LNCaP clone FGC (cell line): ENCODE data around the gene NXPH2.

Source experiments
- DNase-seq: peaks from one replicate; pipeline ENCODE4 v3.0.0-alpha.2; 2011; ENCODE audit warnings: low read depth
- H3K4me3 ChIP-seq: 2 replicates; pipeline ENCODE4 v1.5.1; 2011; ENCODE audit warnings: mild to moderate bottlenecking, low read depth, low read length, control low read depth
- TF ChIP-seq, protein P1 (sequence below): IDR thresholded peaks from 2 replicates; pipeline ENCODE4 v1.5.1; 2012; ENCODE audit warnings: mild to moderate bottlenecking; ENCODE audit not compliant: control insufficient read depth, insufficient read depth; ENCODE audit errors: extremely low read depth

Gene NXPH2

DNA sequence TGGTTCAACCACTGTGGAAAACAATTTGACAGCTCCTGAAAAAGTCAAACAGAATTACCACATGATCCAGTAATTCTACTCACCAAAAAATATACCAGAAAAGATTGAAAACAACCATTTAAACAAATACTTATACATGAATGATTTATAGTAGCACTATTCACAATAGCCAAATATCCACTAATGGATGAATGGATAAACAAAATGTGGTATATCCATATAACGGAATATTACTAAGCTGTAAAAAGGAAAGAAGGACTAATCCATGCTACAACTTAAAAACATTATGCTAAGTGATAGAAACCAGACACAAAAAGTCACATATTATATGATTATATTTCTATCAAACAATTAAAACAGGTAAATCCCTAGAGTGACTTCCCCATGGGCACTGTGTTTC is 147.1 kb downstream of the NXPH2 start:
- TF ChIP-seq, protein P1, sequence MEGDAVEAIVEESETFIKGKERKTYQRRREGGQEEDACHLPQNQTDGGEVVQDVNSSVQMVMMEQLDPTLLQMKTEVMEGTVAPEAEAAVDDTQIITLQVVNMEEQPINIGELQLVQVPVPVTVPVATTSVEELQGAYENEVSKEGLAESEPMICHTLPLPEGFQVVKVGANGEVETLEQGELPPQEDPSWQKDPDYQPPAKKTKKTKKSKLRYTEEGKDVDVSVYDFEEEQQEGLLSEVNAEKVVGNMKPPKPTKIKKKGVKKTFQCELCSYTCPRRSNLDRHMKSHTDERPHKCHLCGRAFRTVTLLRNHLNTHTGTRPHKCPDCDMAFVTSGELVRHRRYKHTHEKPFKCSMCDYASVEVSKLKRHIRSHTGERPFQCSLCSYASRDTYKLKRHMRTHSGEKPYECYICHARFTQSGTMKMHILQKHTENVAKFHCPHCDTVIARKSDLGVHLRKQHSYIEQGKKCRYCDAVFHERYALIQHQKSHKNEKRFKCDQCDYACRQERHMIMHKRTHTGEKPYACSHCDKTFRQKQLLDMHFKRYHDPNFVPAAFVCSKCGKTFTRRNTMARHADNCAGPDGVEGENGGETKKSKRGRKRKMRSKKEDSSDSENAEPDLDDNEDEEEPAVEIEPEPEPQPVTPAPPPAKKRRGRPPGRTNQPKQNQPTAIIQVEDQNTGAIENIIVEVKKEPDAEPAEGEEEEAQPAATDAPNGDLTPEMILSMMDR = no peak
- H3K4me3 ChIP-seq = no peak overlapping the region
- DNase-seq = no peak

DNA sequence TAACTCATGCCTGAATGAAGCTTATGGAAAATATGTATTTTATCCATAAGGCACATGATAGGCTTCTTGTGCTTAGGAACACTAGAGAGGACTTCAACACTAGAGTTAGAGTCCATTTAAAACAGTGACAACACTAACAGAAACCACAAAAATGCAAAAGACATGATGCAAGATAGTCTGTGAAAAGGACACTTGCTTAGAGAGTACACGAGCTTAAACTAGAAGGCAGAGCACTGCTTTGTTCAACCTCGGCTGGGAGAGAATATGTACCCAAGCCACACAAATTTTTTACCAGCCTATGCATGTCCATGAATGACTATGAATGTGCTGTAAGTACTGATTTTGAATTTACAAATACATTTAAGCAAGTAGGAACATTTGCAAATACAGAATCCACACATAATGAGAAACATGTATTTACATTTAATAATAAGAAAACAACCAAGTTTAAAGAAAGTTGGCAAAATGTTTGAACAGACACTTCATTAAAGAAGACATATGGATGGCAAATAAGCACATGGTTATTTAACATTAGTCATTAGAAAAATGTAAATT is 148.0 kb downstream of the NXPH2 start:
- no peak for DNase-seq
- no peak overlapping the region for H3K4me3 ChIP-seq
- TF ChIP-seq, protein P1 = no peak

DNA sequence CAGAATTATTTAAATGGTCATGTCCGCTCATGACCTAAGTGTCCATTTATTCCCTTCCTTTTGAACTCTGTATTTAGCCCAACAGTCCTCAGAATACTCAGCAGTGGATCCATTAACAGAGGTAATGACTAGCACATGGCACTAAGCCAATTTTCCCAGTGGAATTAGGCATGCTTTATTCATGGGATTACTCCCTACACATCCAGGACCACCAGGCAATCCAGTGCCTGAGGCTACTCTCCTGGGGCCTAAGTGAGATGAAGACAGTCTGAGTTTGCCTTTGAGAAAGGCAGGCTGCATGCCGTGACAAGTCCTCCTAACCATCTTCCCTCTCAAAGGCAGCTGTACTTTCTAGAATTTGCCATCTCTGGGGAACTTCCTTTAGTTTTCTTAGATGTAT is 150.0 kb downstream of the NXPH2 start:
- no peak overlapping the region for H3K4me3 ChIP-seq
- TF ChIP-seq, protein P1 = no peak
- DNase-seq = no peak

DNA sequence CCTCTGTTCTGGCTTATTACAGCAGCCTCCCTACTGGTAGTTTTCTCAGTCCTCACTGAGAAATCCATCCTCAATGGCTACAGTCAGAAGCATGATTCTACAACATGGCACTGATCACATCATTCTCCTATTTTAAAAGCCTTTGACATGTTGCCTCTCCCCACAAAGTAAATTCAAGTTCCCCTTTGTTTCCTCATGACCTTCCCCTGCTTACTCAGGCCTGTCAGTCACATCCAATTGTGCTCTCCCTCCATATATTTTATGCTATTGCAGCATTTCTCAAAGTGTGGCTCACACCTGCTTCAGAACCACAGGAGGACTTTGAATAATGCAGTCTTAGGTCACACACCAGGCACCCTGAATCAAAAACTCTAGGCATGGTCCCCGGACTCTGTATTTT is 154.0 kb downstream of the NXPH2 start:
- TF ChIP-seq, protein P1 = no peak
- no peak for DNase-seq
- no peak overlapping the region for H3K4me3 ChIP-seq

DNA sequence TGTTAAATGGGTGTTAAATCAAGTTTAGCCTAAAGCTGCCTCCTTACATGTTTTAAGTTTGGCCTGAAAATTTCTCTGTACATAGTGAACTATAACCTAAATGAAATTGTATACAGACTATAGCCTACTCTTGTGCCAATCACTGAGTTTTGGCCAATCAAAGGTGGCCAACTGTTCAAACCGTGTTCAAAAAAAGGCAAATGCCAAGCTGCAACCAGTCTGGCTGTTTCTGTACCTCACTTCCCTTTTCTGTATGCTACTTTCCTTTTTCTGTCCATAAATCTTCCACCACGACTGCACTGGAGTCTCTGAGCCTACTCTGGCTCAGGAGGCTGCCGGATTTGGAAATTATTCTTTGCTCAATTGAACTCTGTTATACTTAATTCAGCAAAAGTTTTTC is 157.6 kb downstream of the NXPH2 start:
- DNase-seq = no peak
- H3K4me3 ChIP-seq = no peak overlapping the region
- TF ChIP-seq, protein P1 = no peak

DNA sequence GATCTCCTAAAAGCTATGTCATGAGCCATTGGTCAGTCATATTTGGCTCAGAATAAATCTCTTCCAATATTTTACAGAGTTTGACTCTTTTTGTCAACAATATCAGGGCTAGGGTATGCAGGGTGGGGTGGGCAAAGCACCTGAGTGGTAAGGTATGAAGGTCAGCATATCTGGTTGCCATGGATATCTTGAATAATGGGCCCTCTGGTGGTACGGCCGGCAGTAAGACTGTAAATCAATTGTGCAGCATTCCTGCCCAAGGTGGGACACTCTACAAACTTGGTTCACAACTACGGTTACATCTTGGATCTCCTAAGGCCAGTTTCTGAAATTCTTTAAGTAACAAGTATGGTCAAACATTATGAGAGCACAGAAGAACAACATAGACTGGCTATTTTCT is 159.1 kb downstream of the NXPH2 start:
- H3K4me3 ChIP-seq = no peak overlapping the region
- DNase-seq = no peak
- TF ChIP-seq, protein P1 = no peak

DNA sequence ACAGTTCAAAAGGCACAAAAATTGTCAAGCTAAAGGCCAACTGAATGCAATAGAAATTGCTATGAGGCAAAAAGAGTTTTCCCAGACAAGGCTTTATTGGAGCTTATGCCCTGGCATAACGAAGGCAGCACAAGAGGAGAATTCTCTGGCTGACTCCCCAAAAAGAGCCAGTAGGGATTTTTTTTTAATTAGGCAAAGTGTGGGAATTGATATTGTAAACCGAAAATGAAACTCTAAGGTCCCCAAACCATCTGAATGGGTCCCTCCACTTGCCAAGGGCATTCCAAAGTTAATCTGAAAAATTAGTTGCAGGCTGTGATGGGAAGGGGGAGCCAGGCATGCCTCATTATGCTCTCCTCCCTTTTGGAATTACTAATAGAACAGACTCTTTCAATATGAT is 159.8 kb downstream of the NXPH2 start:
- no peak for DNase-seq
- H3K4me3 ChIP-seq = no peak overlapping the region
- TF ChIP-seq, protein P1 = no peak
